ENCODE data around the gene BICD1.

BICD1 gene

DNA sequence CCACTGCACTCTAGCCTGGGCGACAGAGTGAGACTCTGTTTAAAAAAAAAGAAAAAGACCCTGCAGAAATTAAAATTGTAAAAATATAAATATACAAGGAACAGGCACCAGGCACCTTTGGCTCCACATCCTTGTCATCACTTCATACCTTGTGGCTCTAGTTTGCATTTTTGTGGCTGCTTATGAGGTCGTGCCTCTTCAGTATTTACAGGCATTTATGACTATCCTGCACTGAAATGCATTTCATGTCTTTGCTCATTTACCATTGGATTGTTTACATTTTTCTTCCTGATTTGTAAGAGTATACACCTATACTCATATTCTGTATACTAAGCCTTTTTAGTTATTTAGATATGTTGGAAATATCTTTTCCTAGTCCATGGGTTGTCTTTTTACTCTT is 20.1 kb downstream of the BICD1 start:
- TF ChIP-seq, protein P1, sequence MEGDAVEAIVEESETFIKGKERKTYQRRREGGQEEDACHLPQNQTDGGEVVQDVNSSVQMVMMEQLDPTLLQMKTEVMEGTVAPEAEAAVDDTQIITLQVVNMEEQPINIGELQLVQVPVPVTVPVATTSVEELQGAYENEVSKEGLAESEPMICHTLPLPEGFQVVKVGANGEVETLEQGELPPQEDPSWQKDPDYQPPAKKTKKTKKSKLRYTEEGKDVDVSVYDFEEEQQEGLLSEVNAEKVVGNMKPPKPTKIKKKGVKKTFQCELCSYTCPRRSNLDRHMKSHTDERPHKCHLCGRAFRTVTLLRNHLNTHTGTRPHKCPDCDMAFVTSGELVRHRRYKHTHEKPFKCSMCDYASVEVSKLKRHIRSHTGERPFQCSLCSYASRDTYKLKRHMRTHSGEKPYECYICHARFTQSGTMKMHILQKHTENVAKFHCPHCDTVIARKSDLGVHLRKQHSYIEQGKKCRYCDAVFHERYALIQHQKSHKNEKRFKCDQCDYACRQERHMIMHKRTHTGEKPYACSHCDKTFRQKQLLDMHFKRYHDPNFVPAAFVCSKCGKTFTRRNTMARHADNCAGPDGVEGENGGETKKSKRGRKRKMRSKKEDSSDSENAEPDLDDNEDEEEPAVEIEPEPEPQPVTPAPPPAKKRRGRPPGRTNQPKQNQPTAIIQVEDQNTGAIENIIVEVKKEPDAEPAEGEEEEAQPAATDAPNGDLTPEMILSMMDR (conservative IDR thresholded peaks at IDR 0.05) = no peak
- TF ChIP-seq ZFX (IDR thresholded peaks at IDR 0.05) = no peak
- H3K27ac ChIP-seq = no peak overlapping the region

DNA sequence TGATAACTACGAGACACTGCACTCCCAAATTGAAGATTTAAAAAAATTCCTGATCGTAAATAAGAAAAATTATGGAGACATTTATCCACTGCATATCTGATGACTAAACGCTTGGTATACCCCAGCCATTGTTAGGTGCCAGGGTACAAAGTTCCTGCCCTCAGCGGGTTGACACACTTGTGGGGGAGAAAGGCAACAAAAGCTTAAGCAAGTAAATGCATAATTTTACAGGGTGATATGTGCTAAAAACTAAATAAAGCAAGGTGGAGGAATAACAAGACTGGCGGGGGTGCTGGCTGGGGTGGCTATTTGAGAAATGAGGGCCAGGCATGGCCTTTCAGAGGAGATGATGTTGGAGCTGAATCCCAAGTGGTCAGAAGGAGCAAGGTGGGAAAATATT is 25.0 kb downstream of the BICD1 start:
- H3K27ac ChIP-seq = no peak overlapping the region
- TF ChIP-seq, protein P1 (conservative IDR thresholded peaks at IDR 0.05) = no peak
- TF ChIP-seq ZFX (IDR thresholded peaks at IDR 0.05) = no peak

DNA sequence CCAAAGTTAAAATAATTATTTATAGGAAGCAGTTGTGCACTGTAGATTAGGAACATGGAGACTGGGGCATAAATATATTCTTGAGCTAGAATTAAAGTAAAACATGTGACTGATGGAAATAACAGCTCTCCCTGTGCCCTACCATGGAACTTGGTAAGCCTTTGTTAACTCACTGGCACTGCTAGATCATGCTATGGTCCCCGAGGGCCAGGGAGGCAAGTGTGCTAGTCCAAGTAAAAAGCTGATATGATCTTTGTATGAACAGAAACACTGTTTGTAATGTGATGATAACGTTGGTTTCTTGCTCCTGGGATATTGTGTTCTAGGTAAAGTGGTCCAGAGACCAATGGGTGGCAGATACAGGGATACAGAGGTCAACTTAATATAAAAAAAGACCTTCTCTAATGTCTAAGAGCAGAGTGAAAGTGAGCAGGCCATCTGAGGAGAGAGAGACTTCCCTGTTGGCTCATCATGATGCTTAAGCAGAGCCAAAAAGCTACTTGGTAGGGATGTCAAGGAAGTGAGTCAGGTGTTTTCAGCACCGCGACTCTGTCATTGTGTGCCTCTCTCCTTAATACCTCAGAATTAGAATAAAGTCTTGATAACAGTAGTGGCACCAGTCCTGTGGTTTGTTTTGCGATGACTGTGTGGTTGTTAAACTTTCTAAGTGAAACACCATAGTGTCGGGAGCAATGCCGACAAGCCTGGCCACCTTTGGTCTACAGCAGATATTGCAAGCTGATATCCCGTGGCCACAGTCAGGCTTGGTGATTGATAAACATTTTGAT is 27.6 kb downstream of the BICD1 start:
- H3K27ac ChIP-seq = no peak overlapping the region
- TF ChIP-seq ZFX (IDR thresholded peaks at IDR 0.05) = no peak
- TF ChIP-seq, protein P1 (conservative IDR thresholded peaks at IDR 0.05) = no peak

DNA sequence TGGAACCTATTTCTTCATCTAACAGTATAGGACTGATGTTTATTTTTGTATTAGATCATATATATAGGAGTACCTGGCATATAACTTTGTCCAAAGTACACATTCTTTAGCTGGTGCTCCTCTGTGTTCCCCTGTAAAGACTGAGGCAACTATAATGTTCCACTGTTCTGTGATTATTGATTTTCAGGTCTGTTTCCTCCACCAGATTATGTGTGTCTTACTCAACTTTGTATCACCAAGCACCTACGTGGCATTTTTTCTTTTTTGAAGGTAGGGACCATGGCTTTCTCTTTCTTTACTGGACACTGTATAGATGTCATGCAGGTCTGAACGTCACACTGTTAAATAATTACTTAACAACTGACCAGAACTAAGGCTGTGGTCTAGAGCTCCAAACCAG is 29.3 kb downstream of the BICD1 start:
- TF ChIP-seq, protein P1 (conservative IDR thresholded peaks at IDR 0.05) = no peak
- no peak for TF ChIP-seq ZFX (IDR thresholded peaks at IDR 0.05)
- H3K27ac ChIP-seq = no peak overlapping the region

DNA sequence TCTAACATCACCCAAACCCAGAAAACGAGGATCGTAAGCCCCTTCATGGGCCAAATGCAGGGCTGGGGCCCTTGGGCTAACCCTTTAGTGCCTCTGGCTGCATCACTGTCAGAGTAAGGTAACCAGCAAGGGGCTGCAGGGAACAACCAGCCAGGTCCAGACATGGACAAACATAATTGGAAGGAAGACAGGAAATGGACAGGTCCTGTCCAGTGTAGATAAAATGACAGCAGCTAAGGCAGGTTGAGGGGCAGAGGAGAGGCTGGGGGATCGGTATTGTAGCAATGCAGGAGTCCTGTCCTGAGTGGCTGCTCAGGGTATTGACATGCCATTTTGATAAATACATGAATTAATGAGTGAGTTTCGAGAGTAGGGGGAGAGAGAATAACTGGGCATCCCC is 29.8 kb downstream of the BICD1 start:
- H3K27ac ChIP-seq = no peak overlapping the region
- no peak for TF ChIP-seq ZFX (IDR thresholded peaks at IDR 0.05)
- TF ChIP-seq, protein P1 (conservative IDR thresholded peaks at IDR 0.05) = no peak

DNA sequence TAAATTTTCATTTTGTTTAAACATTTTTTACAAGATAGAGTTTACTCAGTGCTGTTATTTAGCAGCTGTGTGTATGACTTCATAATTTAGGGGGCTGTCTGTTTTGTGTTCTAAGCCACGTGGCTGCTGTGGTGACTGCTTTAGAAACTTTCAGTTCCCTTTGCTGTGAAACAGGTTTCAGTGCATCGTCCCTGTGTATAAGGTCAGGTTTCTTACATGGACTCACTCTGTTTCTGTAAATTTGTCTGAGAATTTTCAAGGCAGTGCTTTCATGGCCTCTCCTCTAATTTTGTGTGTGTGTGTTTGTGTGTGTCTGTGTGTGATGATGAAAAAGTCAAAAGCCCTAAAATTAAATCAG is 32.4 kb downstream of the BICD1 start:
- H3K27ac ChIP-seq = no peak overlapping the region
- TF ChIP-seq, protein P1 (conservative IDR thresholded peaks at IDR 0.05) = no peak
- no peak for TF ChIP-seq ZFX (IDR thresholded peaks at IDR 0.05)

DNA sequence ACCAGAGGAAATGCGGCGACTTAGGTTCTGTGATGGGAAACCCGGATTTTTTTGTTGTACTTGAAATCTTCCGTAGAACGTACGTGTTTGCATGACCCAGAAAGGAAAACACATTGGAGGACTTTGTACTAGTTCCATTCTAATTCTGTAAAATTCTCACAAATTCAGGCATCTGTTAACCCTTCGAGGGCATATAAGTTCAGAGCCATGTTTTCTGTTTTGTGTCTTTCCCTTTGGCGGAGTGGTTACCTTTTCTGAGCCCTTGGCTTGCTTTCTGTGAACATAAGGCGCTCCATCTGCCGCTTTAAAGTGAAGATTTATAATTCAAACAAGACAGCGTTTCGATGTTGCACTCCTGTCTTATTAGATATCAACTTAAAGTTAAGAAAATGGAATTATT is 34.2 kb downstream of the BICD1 start:
- H3K27ac ChIP-seq = no peak overlapping the region
- TF ChIP-seq ZFX (IDR thresholded peaks at IDR 0.05) = no peak
- TF ChIP-seq, protein P1 (conservative IDR thresholded peaks at IDR 0.05) = no peak
